Neural progenitor cell (in vitro differentiated cells): ENCODE measurements around the gene PRLR.

Experiments used
- CTCF ChIP-seq: fragments of 200-600 bp; sonication (generic); IDR thresholded peaks from 2 replicates; pipeline ENCODE4 v1.5.1; 2017; ENCODE audit warnings: antibody characterized with exemption, mild to moderate bottlenecking
- EZH2phosphoT487 ChIP-seq: fragments of 200-600 bp; sonication (generic); IDR thresholded peaks from 2 replicates; pipeline ENCODE4 v1.6.1; 2017; ENCODE audit warnings: antibody characterized with exemption

- TF ChIP-seq EZH2phosphoT487 (no peak), CTCF (no peak)
Measured at GRCh38 chr5:35096216-35096615, 134.1 kb downstream of the PRLR start.
